ENCODE measurements around the gene POU2F1.
"Not testable (repeated sequence)": the region's sequence is repeated elsewhere in the genome, so short reads cannot be mapped to it uniquely, and the experiment has no call there.

POU2F1 gene

DNA sequence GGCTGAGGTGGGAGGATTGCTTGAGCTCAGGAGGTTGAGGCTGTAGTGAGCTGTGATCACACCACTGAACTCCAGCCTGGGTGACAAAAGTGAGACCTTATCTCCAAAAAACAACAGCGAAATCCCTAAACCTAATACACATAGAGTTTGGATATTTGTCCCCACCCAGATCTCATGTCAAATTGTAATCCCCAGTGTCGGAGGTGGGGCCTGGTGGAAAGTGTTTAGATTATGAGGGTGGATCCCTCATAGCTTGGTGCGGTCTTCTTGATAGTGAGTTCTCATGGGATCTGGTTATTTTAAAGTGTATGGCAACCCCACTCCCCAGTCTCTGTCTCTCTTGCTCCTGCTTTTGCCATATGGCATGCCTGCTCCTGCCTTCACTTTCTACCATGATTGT lies 94.0 kb downstream of the POU2F1 start:
- no peak for DNase-seq (ENCODE audit: low read depth)

DNA sequence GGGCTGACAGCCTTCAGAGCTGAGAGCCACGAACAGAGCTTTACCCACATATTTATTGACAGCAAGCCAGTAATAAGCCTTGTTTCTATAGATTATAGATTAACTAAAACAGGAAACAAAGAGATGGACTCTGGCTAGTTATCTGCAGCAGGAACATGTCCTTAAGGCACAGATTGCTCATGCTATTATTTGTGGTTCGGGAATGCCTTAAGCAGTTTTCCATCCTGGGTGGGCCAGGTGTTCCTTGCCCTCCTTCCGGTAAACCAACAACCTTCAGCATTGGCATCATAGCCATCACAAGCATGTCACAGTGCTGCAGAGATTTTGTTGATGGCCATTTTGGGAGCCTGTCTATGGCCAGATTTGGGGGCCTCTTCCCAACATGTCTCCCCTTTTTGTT lies 96.8 kb downstream of the POU2F1 start:
- DNase-seq (ENCODE audit: low read depth): no peak

DNA sequence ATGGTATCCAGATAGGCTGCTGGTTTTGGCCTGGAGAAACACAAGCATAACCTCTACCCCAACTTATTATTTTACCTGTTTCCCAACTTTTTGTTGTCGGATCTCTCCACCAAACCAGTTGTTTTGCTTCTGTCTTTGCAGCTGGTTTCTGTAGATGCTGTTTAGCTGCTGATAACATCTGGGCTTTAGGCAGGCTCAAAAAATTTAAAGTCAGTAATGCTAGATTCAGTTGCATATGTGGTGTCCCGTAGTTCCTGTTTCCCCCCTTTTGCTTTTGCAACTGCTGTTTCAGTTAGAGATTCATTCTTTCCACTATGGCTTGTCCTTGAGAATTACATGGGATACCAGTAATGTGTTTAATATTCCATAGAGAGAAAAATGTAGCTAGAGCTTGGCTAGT lies 98.5 kb downstream of the POU2F1 start:
- DNase-seq (ENCODE audit: low read depth): not testable (repeated sequence)

DNA sequence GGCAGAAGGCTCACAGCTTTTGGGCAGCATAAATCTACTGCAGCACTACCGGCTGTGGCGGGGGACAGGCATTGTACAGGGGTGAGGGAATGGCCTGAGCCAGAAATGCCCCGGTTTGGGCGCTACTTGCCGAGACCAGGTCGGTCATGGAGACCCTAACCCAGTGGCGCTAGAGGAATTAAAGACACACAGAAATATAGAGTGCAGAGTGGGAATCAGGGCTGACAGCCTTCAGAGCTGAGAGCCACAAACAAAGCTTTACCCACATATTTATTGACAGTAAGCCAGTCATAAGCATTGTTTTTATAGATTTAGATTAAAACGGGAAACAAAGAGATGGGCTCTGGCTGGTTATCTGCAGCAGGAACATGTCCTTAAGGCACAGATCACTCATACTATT lies 101.8 kb downstream of the POU2F1 start:
- DNase-seq (ENCODE audit: low read depth): no peak

DNA sequence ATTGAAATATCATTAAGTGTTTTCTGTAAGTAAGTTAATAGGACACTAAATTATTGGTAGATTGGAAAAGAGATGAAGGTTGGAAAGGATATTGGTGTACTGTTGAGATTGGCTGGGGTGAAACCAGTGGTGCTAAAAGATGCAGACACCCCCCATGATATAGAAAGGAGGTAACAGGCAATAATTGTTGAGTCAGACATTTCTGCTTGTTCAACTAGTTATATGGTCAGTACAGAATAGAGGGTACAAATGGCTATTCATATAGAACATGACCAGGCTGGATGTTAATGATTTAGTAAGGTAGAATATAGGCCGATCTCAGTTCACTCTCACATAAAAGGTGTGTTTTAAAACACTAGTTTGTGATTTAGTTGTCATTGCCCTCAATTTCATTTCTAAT lies 104.5 kb downstream of the POU2F1 start:
- no peak for DNase-seq (ENCODE audit: low read depth)

DNA sequence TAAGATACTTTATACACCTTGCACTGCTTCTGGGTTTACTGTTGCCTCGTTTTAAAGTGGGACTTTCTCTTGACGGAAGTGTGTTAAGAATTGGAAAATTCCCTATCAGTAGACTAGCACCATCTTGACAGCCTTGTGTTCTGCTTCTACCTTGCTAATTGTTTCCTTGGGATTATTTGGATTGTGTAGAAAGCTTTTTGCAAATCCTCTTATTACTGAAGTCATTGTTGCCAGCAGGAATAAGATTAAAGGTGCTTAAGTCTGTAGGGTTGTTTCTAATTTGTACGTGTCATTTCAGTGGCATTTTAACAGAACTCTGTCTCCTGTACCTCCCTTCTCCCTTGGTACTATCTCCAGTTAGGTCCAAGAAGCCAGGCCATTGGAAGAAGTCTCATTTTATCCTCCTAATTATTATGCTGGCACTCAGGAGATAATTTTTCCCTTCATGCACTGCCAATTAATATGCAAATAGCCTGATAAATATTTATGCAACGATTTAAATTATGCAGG lies 107.7 kb downstream of the POU2F1 start:
- DNase-seq (ENCODE audit: low read depth): no peak

DNA sequence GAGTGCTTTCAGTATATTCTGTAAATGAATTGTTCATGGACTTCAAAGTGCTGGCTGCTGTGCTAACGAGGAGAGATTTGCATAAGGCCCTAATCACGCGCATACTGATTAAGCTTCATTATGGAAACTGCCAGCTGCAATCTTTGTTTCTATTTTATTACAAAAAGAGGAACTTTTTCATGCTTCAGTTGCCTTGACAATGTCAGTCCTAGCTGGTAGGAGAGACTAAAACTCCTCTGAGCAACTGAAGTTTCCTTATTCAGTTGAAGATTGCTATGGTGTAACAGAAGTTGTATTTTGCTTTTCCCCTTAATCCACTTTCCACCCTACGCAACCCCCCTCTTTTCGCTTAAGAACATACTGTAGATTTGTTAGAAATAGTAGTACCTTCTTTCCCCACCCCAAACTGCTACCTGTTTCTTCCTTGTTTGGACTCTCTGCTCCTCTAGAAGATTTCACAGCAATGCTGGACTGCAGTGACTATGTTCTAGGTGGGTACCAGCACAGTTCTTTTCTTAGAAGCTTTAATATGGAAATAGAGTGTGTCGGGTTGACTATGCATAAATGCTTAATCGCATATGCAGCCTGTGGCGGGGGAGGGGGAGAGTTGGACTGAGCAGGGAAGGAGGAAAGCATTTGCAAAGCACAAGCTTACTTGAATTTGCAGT lies 108.3 kb downstream of the POU2F1 start:
- DNase-seq (ENCODE audit: low read depth): no peak

DNA sequence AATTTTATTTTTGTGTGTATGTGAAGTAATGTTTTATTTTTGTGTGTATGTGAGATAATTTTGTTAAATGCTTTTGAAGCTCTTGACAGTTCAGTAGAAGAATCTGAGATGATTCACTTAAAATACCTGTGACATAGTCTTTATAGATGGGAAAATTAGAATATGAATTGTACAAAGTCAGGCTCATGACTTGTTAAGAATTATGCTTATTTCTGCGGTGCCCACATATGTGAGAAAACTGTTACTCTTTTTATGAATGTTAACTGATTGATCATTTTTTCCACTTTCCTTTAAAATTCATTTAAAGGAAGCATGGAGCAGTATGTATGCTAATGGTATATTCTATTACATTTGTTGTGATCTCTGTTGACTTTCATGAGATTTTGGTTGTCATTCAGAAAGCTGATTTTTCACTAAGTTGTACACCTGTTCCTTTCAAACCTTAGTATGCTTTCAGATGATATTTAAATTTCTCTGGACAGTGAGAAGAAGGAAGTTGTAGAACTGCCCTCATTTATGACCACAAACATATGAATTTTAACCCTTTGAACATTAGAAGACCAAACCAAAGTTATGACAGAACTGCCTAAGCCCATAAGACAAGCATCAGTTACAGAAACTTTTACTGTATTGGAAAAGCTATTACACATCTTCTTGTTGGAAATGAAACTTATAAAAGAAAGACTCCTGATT lies 110.1 kb downstream of the POU2F1 start:
- DNase-seq (ENCODE audit: low read depth): no peak

DNA sequence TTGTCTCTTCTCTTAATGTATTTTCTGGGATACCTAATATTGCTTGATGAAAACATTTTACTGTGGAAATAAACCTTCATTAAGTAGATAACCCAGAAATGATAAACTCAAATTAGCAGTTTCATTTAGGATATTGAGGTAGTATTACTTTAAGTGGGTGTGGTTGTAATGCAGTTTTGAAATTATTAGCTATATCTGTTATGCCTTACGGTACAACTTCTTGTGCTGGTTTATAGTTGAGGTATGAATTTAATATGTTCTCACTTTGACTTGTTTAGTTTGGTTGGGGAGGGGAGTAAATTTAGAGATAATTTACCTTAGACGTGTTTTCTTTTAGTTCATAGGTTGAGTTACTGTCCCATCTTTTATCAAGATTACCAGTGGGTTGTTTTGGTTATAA lies 111.0 kb downstream of the POU2F1 start:
- DNase-seq (ENCODE audit: low read depth): no peak

DNA sequence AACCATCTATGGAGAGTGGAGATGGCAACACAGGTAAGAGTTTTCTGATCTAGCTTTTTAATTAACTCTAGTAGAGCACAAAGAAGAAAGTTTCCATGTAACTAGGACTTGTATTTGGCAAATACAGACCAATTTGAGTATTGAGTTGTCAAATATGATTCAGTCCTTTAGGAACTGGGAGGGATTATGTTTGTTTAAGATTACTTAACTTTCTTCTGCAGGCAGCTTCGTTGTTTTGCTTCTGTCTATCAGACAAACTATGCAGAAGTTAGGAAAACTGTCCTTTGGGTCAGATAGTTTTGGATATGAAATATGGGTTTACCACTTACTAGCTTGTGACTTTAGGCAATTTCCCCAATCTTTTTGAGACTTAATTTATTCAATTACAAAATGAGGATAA lies 111.8 kb downstream of the POU2F1 start:
- DNase-seq (ENCODE audit: low read depth): no peak

DNA sequence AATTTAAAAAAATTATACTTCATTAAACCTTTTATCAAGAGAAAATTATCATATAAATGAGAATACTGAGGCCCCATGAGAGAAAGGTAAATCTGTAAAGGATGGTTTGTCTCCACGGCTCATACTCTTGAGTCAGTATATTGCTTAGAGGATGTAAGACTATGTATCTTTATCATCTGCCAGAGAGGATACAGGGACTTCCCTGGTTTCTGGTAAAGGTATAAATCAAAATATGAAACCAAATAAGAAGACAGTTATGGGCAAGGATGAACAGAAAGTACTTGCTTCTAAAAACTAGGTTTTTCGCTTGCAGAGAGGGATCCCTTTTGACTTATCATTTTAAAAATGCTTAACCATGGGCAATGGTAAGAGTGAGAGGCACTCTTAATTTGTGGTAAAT lies 112.4 kb downstream of the POU2F1 start:
- DNase-seq (ENCODE audit: low read depth): no peak

DNA sequence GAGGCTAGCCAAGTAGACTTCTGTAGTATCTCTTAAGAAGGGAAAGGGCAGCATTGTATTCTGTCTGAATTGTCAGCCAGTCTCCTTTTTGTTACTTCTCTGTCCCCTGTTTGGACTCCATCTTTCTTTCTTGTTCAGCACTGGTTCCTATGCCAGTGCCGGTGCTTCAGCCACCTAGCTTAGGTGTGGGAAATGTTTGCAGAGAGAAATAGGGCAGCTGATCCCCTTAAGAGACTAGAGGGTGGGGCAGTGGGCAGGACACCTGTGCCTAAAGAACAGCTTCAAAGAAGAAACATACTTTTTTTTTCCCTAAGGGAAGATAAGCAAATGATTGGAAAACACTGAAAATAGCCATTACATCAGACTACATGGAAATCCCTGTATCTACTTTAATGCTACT lies 113.0 kb downstream of the POU2F1 start:
- DNase-seq (ENCODE audit: low read depth): no peak

DNA sequence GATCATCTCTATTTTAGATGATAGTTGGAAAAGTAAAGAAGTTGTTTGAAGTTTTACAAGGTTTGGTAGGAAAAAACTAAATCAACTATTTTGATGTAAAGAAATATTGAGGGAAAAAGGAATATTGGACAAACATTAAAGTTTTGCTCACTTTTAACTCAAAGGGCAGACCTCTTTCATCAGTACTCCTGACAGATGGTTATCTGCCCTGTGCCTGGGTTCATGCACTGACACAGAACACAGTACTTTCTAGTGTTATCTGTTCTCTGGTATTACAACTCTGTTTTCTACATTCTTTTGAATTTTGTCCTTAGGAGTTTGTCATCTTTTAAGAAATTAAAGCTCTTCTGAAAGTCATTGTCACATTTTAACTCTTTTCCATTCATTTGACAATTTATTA lies 118.7 kb downstream of the POU2F1 start:
- DNase-seq (ENCODE audit: low read depth): no peak

DNA sequence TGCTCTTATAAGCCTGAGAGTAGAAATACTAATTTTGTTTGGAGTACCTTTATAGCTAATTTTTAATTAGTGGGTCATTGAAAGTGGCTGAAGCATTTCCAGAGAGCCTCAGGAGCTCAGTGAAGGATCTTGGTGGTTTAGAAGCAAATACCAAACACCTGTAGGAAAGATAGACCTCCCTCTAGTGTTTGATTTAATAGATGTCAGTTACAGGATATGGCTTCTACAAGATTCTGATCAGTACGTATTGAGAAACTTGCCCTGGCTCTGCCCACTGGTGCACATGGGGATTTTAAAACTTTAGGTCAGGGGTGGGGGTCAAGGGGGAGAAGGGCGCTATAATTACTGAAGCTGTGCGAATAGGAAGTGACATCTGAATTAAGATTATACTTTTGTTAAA lies 122.2 kb downstream of the POU2F1 start:
- DNase-seq (ENCODE audit: low read depth): no peak

DNA sequence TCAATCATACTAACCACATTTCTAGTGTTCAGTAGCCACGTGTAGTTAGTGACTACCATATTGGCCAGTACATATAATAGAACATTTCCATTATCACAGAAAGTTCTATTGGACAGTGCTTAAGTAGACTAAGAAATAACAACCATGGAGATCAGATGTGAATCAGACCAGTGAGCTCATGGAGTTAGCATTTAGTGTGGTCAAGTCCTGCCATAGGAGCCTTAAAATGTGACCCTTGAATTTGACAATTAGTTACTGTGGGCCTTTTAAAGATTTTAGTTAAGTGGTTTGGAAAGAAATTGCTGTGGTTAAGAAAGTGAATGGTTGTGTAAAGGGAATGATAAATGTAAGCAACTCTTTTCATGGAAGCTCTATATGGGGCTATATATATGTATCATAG lies 123.4 kb downstream of the POU2F1 start:
- peak; percentile 10 for DNase-seq (ENCODE audit: low read depth)

DNA sequence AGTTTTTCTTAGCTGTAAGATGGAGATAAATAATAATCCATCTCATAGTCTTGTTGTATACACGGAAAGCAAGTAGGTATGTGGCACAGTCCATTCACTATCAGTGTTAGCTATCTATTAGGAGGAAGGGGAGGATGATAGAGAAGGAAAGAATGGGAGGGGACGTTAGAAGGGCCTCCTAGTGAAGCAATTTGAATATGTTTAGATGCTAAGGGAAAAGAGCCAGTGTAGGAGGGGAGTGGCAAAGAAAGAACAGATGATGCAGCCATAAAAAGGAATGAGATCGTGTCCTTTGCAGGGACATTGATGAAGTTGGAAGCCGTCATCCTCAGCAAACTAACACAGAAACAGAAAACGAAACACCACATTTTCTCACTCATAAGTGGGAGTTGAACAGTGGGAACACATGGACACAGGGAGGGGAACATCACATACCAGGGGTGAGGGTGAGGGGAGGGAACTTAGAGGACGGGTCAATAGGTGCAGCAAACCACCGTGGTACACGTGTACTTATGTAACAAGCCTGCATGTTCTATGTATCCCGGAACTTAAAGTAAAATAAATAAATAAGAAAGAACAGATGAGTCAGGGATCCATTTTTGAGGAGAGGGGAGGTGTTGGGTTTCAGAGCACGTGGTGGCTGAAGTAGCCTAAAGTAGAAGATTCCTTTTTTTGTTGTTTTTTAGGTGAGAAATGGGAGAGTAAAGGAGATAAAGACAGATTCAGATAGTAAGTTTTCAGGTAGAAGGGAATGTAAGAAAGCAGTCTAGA lies 124.1 kb downstream of the POU2F1 start:
- DNase-seq (ENCODE audit: low read depth): no peak

DNA sequence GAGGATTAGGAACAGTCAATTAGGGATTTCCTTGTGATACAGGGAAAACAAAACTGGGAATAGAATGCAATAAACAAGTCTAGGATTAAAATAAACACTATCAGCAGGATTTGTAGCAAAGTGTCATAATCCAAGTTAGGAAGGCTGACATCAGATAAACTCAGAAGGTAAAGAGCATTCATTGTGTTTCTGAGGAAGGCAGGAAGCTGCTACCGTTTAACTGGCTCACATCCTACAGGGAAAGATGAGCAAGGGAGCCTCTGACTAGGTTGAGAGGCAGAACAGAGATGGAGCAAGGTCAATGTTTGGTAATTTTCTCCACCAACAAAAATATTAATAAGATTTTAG lies 124.7 kb downstream of the POU2F1 start:
- no peak for DNase-seq (ENCODE audit: low read depth)

DNA sequence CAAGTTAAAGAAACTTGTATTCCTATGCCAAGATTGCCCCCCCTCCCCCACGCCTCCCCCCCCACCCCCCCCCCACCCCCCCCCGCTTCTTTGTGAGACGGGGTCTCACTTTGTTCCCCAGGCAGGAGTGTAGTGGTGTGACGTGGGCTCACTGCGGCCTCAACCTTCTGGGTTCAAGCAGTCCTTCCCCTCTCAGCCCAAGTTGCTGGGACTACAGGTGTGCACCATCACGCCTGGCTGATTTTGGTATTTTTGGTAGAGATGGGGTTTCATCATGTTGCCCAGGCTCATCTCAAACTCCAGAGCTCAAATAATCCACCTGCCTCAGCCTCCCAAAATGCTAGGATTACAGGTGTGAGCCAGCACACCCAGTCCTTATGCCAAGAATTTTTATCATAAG lies 136.6 kb downstream of the POU2F1 start:
- no peak for DNase-seq (ENCODE audit: low read depth)

DNA sequence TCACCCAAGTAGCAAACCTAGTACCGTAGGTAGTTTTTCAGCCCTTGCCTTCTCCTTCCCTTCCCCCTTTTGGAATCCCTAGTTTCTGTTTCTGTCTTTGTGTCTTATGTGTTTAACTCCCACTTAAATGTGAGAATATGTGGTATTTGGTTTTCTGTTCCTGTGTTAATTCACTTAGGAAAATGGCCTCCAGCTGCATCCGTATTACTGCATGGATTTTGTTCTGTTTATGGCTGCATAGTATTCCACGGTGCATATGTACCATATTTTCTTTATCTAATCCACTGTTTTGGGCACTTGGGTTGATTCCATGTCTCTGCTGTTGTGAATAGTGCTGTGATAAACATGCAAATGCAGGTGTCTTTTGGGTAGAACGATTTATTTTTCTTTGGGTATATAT lies 138.6 kb downstream of the POU2F1 start:
- no peak for DNase-seq (ENCODE audit: low read depth)

DNA sequence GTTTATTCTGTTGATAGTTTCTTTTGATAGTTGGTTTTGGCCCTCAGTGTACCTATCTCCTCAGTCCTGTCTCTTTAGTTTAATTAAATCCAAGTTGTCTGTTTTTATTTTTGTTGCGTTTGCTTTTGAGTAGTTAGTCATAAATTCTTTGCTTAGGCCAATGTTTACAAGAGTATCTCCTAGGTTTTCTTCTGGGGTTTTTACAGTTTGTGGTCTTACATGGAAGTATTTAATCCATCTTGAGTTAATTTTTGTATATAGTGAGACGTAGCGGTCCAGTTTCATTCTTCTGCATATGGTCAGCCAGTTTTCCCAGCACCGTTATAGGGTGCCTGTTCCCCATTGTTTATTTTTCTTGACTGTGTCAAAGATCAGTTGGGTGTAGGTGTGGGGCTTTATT lies 139.4 kb downstream of the POU2F1 start:
- no peak for DNase-seq (ENCODE audit: low read depth)

DNA sequence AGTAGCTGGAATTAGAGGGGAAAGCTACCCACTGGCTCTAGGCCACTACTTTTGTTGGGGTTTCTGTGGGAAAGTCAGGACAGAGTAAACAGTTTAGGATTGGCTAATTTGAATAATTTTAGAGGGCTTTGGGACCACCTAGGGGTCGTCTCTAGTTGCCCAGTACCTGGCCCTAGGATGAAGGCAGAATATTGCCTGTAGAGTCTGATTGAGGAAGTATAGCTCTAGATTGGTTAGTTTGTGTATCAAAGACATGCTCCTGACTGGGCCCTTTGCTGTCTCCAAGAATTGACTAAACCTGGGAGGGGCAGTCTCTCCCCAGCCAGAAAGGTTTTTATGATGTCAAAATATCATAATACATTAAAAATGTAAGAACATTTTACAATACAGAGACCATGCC lies 142.0 kb downstream of the POU2F1 start:
- DNase-seq (ENCODE audit: low read depth): no peak

DNA sequence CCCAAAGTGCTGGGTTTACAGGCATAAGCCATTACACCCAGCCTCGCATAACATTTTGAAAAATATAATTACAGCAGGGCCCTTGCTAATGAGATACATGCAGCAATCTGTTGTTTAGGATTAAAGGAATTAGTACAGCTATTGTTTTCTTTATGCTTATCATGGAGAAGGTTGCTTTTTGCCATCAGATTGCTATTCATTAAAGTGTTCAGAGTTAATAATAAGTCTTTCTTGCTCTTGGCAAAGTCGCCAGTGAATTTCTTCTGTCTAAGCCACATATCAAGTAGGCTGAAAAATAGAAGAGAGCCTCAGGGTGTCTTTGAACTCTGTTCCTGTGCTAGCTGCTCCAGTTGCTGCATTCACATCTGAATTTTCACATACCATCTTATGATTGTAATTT lies 144.1 kb downstream of the POU2F1 start:
- no peak for DNase-seq (ENCODE audit: low read depth)

DNA sequence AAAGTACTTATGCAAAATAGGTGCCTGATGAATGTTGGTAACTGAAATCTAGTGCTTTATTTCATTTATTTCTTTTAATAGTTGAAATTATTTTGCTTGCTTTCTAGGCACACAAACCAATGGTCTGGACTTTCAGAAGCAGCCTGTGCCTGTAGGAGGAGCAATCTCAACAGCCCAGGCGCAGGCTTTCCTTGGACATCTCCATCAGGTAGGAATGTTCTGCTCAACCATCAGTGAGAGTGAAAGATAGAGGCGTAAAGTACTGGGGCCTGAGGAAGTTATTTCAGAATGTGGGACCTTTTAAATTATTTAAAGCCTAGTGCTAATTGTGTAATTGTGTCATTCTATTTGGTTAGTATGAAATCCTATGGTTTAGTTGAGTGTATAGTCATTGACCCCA lies 144.7 kb downstream of the POU2F1 start:
- DNase-seq (ENCODE audit: low read depth): no peak
